H1 (cell line): Measurements from ENCODE around the gene DNAJC5G. TPM values are rescaled to one million over a fixed set of nuclear protein-coding genes. Genes with fewer than 3 reads are reported as not detected.

Experiments used
- CBX8 ChIP-seq: fragments of 300-800, 300-1000 bp; sonication (generic); IDR thresholded peaks from 2 replicates; pipeline ENCODE4 v1.7.1; 2016; ENCODE audit warnings: low read depth, low read length, borderline replicate concordance
- JUN ChIP-seq: IDR thresholded peaks from 2 replicates; pipeline ENCODE4 v1.6.1; 2011; ENCODE audit warnings: low read depth, mild to moderate bottlenecking, improper control_type of control experiment, low read length
- SAP30 ChIP-seq: fragments of 300-600 bp; sonication (generic); IDR thresholded peaks from 2 replicates; pipeline ENCODE4 v1.7.1; 2012; ENCODE audit warnings: low read length, moderate library complexity, mild to moderate bottlenecking, inconsistent platforms; ENCODE audit not compliant: insufficient read depth, insufficient replicate concordance
- polyA plus RNA-seq, 7 experiments: library from polyadenylated mRNA; depleted of rRNA in 3 of 7; stranded (reverse) in 5 of 7; unstranded in 2 of 7; fragments of >200 nt in 5 of 7; fragments of 200-250 nt in 2 of 7; gene quantifications; 1 replicate in 5 of 7; 2 replicates in 1 of 7; 4 replicates in 1 of 7; pipeline versions ENCODE4 v1.2.1 to v1.2.3, GENCODE V29; 2011 to 2013; ENCODE audit warnings: missing spikeins in 2 of 7, mixed read lengths in 2 of 7
- total RNA-seq: library from RNA; stranded (reverse); fragmentation: NEBNext Ultra II Directional; extraction: Animal tissue kit (Norgen Biotek cat#: 25700); gene quantifications from 2 replicates; pipeline ENCODE4 v1.2.1, GENCODE V29; 2021

DNAJC5G gene
- total and polyA plus RNA-seq, 2 of the 8 experiments (the other 6 are each of a cell fraction or from before 2014, with no cell fraction given): 0.83 to 1.4 TPM

DNA sequence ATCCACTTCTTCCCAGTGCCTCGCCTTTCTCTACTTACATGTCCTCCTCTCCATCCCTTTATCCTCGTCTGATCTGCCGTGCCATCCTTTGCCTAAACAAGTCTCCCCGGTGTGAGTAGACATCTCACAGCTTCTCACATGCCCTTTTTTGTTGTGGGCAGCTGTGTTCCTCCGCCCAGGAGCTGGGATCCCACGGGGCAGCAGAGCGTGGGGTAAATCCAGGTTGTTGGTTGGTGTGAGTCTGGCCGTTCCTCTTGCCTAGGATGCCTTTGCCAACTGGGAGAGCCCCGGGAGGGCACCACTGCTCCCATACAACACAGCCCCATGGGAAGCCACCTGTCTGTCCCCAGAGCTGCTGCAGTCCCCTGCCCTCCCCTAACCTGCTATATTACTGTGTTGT, 34.8 kb upstream of the DNAJC5G start (continued):
- TF ChIP-seq SAP30 (no peak), CBX8 (no peak), JUN (no peak)
